Measurements from ENCODE around the gene FOSL1.
A peak's percentile ranks its signal among the peaks of the same experiment; 100 is the strongest.

The FOSL1 gene

DNA sequence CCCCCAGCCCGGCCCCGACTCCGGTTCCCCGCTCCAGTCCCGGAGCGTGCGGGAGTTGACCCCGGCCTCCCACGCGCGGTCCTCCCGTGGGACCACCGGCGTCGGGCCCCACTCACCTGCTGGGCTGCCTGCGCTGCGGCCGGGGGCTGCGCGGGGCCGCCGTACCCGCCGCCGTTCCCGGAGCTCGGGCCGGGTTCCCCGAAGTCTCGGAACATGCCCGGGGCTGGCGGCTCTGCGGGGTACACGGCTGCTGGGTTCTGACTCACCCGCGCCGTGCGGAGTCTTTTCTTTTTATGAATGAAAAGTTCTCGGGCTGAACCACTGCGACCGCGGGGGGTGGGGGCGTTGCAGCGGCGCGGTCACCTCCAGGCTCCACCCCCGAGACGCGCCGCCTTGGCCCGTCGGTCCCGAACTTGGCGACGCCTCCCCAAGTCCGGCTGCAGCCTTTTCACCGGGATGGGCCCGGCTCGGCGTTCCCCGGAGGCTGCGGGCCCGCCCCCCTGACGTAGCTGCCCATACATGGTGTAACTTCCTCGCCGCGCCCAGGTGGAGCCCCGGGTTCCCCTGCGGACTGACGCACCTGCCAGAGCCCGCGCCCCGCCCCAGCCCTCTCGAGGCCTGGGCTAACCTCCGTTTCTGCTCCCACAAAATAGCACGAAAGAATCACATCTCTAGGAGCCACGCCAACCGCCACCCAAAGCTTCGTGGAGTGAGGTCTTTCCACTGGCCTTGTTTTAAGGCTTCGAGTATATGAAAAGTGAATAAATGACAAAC lies at the start of gene FOSL1:
TSS of gene FOSL1 (minus strand) at position 264 of the 774 bp plus-strand sequence. CDS start at position 215, 49 bp downstream.
- DNase-seq (ENCODE audit: low read depth in 2 of 2) = peak; percentile 91 to 95

DNA sequence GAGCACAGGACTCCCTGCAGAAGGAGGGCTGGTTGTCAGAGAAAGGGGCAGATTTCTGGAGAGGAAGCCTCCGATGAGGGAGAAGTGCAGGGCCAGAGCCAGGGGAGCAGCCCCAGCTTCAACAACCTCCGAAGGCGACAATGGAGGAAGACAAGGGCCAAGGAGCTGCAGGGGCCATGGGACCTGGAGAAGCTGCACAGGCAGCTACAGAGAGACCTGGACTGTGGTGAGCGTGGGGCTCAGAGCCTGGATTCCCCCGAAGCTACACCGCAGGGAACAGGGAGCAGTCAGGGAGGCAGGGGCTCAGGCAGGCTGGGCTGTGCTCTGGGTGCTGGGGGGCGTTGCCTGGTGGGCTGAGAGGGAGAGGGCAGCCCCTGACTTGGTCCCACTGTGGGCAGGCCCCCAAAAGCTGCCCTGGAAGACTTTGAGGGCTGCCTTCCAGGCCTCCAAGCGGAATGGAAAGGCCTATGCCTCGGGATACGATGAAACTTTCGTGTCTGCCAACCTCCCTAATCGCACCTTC lies 47.5 kb upstream of the FOSL1 start:
- DNase-seq (ENCODE audit: low read depth in 2 of 2) = no peak

DNA sequence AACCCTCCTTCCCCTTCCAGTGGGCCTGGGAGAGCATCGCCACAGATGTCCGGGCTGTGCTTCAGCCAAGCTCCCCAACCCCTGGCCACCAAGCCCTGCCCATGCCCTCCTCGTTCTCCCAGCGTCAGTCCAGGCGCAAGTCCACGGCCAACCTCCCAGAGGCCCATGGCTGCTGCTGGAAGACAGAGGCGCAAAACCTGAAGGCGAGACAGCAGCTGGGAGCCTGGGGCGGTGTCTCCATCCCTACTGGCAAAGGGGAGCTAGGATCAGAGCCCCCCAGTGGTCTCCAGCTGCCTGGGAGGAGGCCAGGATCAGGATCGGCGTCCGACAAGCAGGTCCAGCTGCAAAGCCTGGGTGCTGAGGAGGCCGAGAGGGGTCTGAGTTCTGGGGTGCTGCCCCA lies 46.9 kb upstream of the FOSL1 start:
- no peak for DNase-seq (ENCODE audit: low read depth in 2 of 2)

DNA sequence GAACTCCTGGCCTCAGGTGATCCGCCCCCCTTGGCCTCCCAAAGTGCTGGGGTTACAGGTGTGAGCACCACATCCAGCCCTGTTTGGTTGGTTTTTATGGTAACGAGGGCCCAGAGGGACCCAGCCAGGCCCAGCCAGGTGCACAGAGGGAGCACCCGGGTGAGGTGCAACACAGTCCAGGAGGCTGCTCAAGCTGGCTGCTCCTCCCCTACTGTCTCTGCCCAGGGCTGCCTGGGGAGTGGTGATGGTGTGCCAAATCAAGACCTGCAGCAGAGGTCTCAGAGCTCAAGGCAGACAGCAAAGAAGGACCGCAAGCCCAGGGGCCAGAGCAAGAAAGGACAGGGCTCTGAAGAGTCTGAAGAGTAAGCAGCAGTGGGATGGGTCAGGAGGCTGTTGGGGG lies 46.5 kb upstream of the FOSL1 start:
- no peak for DNase-seq (ENCODE audit: low read depth in 2 of 2)

DNA sequence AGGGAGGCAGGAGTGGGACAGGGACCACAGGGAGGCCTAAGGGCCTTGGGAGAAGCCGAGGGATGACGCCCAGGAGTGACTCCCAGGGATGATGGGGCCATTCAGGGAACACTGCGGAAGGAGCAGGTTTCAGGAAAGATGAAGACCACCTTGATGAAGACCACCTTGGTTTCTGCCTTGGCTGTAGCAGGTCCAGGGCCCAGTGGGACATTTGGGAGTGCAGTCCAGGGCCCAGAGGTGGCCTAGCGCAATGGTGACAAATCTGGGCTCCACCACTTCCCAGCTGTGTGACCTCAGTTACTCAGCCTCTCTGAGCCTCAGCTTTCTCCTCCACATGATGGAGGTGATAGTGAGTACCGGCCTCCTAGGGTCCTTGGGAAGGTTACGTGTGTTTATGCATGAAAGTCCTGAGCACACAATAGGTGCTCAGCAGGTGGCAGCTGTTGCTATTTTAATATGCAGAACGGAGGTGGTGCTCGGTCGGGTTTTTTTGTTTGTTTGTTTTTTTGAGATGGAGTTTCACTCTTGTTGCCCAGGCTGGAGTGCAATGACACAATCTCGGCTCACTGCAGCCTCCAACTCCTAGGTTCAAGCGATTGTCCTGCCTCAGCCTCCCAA lies 45.9 kb upstream of the FOSL1 start:
- DNase-seq (ENCODE audit: low read depth in 2 of 2) = no peak

DNA sequence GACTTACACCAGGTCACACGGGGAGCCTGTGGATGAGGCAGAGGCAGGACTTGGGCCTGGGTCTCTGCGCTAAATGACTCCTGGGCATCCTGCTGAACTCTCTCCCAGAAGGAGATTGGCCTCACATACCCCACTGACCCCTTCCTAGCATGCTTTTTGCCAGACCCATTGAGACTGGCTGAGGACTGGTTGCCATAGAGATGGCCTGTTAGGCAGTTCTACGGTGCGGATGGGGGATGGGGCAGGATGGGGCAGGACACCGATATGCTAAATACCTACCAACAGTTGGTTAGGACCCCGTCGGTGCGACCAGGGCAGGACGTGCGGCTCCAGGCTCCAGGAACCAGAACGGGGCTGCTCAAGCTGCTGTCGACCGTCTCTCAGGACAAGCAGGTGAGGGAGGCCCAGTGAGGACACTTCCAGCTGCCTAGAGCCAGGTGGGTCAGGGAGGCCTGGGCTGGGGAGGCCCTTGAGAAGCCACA lies 45.3 kb upstream of the FOSL1 start, which contains the start of gene TSGA10IP:
TSS of gene TSGA10IP (plus strand) at position 51 of the 482 bp plus-strand sequence. CDS start at position 247, 196 bp downstream.
- DNase-seq (ENCODE audit: low read depth in 2 of 2) = no peak

DNA sequence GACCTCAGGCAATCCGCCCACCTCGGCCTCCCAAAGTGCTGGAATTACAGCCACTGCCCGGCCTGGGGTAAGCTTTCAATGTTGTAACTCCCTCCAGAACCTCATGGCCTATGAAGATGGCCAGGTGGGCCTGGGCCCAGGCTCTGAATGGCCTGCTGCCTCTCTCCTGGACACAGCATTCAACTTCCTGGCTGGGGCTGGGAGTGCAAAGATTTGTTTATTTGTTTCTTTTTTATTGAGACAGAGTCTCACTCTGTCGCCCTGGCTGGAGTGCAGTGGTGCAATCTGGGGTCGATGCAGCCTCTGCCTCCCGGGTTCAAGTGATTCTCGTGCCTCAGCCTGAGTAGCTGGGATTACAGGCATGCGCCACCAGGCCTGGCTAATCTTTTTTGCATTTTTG lies 44.6 kb upstream of the FOSL1 start:
- DNase-seq (ENCODE audit: low read depth in 2 of 2) = no peak

DNA sequence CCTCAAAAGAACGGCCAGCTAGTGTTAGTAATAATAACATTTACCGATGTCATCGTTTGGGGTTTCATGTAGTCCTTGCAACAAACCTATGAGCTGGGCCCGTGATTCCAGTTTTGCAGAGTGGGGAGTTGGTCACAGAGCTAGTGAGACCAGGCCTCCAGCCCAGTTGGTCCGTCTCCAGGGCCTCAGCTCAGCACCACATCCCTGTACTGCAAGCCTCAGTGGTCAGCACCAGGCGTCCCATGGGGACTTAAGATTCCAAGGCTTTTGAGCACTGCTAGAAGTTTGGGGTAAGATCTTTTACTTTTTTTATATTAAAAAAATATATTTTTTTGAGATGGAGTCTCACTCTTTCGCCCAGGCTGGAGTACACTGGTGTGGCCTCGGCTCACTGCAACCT lies 44.0 kb upstream of the FOSL1 start:
- DNase-seq (ENCODE audit: low read depth in 2 of 2) = no peak

DNA sequence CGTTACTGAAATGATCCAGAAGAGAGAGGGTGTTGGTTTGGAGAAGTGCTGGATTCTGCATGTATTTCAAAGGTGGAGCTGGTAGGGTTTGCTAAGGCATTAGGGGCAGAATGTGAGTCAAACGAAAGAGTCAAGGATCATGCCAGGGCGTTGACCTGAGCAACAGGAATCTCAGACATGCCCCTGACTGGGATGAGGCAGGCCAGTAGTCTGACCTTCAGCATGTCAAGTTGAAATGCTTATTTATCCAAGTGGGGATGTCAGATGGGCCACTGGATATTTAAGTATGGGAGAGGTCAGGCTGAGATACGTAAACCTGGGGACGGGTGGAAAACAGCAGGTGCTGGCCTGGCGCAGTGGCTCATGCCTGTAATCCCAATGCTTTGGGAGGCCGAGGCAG lies 42.3 kb upstream of the FOSL1 start:
- DNase-seq (ENCODE audit: low read depth in 2 of 2) = no peak

DNA sequence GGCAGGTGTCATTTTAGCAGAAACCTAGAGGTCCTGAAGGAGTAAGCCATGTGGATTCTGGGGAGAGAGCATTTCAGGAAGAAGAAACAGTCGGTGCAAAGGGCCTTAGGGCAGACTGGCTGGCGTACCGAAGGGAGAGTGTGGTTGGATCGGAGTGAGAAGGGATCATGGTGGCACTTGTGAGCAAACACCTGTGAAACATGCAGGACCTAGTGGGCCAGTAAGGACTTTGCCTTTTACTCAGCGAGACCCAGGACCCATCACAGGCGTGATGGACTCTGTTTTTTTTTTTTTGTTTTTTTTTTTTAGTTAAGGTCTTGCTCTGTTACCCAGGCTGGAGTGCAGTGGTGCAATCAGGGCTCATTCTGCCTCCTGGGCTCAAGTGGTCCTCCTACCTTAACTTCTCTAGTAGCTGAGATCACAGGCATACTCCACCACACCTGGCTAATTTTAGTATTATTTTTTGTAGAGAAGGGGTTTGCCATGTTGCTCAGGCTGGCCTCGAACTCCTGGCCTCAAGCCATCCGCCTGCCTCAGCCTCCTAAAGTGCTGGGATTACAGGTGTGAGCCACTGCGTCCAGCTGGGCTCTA lies 41.6 kb upstream of the FOSL1 start:
- no peak for DNase-seq (ENCODE audit: low read depth in 2 of 2)

DNA sequence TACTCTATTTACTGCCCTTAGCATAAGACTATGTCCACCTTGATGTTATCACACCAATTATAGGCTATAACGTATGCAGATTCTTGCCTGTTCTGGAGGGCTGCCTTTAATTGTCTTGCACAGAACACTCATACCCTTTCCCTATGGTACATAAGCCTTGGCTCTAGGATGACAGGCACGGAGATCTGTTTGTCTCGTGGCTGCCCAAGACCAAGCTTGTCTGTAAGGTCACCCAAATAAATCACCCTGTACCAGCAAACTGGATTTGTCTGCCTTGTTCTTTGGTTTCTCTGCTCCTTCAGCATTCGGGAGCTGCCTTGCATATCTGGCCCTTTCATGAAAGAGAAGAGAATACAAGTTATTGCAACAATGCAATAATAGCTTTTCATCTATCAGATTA lies 37.6 kb upstream of the FOSL1 start:
- DNase-seq (ENCODE audit: low read depth in 2 of 2) = no peak

DNA sequence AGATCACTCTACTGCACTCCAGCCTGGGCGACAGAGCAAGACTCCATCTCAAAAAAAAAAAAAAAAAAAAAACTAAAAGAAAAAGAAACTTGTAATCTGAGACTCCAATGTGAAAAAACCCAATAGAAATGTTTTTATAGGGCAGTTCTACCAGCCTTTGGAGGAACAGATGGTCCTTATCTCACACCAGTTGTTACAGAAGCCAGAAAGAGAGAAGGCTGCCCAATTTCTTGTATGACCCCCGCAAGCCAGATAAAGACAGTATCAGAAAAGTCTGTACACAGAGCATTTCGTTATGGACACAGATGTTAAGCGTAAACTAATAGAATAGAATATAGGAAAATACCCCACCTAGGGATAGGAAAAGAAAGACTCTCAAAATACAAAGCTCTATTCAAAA lies 33.8 kb upstream of the FOSL1 start:
- DNase-seq (ENCODE audit: low read depth in 2 of 2) = no peak

DNA sequence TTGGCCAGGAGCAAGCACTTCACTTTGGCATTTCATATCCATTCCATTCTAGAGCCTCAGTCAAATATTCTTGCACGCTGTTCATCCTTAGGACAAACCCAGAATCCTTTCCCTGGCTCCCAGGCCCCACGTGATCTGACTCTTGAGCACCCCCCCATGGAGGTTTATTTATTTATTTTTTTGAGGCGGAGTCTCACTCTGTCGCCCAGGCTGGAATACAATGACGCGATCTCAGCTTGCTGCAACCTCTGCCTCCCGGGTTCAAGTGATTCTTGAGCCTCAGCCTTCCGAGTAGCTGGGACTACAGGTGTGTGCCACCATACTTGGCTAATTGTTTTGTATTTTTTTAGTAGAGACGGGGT lies 32.4 kb upstream of the FOSL1 start:
- no peak for DNase-seq (ENCODE audit: low read depth in 2 of 2)

DNA sequence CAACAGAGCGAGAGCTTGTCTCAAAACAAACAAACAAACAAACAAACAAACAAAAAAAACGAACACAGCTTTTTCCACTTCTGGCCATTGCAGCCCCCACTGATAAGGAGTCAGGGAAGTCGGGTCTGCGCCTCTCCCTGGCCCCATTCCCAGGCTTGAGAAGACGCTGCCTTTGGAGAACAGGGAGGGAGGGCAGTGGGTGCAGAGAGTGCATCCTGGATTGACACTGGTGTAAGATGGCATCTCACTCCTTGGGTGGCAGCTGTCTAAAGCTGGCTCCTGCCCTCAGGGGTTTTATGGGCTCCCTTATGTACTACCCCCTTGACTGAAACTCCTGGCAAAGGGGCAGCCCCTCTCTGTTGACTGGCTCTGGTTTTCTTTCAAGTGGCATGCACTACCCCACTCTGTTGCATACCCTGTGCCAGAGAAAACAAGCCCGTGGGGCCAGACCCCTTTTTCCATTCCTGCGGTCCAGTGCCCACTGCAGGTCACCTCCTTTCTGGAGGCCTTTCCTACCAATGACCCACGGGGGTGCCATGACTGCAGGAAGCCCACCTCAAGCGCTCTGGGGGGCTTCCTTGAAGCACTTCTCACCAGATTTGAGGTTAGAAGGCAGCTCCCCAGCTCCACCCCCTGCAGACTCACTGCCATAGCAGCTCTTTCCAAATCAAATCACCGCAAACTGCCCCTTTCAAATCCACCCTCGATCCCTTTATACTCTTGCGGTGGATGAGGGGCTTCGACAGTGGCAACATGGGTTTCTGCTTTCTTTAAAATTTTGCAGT lies 31.8 kb upstream of the FOSL1 start:
- no peak for DNase-seq (ENCODE audit: low read depth in 2 of 2)

DNA sequence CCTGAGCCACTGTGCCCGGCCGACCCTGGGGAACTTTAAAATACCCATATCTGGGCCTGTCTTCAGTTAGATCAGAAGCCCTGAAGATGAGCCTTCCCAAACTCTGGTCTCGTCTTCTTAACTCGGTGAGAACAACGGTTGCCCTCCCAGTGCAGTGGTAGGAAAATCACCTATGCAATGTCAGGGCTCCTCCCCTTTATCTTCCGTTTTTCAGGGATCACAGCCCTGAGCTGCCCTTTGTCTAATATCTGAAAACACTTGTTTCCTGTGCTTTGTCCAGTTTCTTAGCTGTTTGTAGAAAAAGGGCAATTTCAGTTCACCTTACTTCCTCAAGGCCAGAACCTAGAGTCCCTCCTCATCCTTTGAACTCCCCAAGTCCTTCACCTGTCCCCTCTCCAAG lies 28.5 kb upstream of the FOSL1 start:
- DNase-seq (ENCODE audit: low read depth in 2 of 2) = no peak

DNA sequence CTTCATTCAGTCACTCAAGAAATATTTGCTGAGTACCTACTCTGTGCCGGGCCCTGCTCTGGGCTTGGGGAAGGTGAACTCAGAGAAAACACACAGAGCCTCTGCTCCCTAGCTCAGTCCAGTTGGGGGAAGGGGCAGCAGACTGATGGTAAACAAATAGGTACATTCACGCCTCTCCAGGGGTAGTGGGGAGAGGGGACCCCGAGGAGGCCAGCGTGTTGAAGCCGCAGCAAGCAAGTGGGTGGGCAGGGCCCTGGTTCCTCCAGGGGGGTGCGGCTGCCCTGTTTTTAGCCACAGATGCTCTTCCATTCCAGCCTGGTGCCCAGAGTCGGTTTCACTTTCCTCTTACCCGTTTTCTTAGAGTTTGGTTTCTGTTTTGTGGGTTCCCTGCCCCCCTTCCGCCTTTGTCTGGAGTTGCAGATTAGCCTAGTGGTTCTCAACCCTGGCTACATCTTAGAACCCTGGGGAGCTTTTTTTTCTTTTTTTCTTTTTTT lies 27.8 kb upstream of the FOSL1 start:
- DNase-seq (ENCODE audit: low read depth in 2 of 2) = peak; percentile 59 to 60

DNA sequence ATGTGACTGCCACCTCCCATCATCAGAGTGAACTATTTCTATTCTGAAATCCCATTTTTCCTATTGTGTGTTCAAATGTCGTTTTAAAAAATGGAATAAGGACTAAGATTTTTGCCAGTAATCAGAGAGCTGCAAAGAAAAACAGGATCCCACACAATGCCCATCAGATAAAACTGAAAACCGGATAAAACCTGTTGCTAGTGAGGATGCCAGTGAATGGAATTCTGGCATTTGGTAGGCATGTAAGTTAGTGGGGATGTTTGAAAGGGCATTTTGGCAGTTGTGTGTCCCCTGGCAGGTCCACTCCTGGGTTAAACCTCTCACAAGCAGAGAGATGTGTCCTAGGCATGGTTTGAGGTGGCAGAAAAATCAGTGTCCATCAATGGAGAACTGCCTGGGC lies 25.2 kb upstream of the FOSL1 start:
- no peak for DNase-seq (ENCODE audit: low read depth in 2 of 2)

DNA sequence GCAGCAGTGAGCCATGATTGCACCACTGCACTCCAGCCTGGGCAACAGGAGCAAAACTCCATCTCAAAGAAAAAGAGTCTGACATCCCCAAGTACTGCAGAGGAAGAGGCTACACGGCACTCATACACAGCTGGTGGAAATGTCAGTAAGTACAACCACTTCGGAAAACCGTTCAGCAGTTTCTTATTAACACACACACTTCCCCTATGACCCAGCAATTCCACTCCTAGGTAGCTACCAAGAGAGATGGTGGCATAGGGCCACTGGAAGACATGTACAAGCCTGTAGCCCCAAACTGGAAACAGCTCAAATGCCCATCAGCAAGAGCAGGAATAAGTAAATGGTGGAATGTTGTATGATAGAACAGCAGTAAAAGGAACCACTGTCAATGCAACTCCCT lies 22.4 kb upstream of the FOSL1 start:
- no peak for DNase-seq (ENCODE audit: low read depth in 2 of 2)

DNA sequence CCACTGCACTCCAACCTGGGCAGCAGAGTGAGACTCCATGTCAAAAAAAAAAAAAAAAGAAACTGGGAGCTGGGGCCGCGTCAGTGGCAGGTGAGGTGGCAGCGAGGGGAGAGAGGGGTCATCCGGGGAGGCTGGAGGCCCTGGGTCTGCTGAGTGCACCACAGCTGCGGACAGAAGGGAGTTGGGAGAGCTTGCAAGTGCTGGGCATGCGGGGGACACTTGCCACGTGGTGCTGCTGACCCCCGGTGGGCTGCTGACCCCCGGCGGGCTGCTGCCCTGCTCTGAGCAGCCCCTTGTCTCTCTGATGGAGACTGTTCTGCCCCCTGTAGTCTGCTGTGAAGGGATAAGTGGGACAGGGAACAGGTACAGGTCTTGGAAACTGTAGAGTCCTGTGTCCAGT lies 21.7 kb upstream of the FOSL1 start:
- no peak for DNase-seq (ENCODE audit: low read depth in 2 of 2)

DNA sequence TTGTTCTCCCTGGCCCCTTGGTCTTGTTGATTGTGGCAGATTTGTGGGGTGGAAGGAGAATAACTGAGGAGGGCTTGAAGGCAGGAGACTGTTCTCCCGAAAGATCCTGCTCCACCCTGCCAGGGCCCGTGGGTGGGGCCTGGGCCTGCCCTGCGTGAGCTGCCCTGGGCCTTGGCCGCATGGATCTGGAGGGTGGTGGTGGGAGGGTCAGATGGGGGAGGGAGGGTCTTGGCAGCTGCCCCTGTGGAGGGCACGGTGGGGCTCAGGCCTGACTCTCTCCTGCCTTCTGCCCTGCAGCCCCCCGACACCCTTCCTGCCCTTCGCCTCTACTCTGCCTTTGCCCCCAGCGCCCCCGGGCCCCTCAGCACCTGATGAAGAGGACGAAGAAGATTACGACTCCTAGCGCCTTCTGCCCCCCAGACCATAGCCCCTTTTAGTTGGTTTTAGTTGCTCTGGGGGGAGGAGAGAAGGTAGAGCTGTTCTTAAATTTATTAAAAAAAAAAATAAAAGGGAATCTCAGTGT lies 20.9 kb upstream of the FOSL1 start:
- DNase-seq (ENCODE audit: low read depth in 2 of 2) = no peak

DNA sequence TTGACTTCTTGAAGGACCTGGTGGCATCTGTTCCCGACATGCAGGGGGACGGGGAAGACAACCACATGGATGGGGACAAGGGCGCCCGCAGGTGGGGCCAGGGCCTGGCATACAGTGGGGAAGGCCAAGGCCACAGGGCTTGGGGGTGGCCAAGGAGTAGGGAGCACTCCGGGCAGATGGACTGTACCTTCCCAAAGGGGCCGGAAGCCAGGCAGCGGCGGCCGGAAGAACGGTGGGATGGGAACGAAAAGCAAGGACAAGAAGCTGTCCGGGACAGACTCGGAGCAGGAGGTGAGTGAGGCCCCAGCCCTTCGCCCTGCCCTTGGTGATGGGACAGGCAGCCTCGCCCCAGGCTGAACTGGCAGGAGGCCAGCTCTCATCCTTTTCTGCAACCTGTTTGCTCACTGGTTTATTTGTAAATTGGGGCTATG lies 20.2 kb upstream of the FOSL1 start:
- no peak for DNase-seq (ENCODE audit: low read depth in 2 of 2)
